Body of pancreas (tissue), 4 donors: ENCODE results near the gene OSBPL10.

ENCODE experiments used
- CTCF ChIP-seq, 7 experiments: fragments of 450-650 bp in 4 of 7; fragments of 200-600 bp in 3 of 7; sonication (generic) in 3 of 7; IDR thresholded peaks; one replicate each; pipeline ENCODE4 v1.5.1; 2016 to 2019; ENCODE audit warnings: antibody characterized with exemption in 7 of 7
- POLR2A ChIP-seq, 3 donors: fragments of 450-650 bp; IDR thresholded peaks; one replicate each; pipeline ENCODE4 v1.6.1; 2016; ENCODE audit warnings: antibody characterized with exemption in 3 of 3, mild to moderate bottlenecking in 2 of 3

GRCh38 chr3:31974964-31975363 lies 6.1 kb downstream of the OSBPL10 start:
- no peak for TF ChIP-seq CTCF (IDR thresholded peaks at IDR 0.05)
- no peak for TF ChIP-seq POLR2A (IDR thresholded peaks at IDR 0.05)
